Endothelial cell of umbilical vein (primary cell): ENCODE measurements around the gene FSD1. TPM values are rescaled to one million over a fixed set of nuclear protein-coding genes. Genes with fewer than 3 reads are reported as not detected.

Source experiments
- BruUV-seq: library from RNA; stranded (reverse); fragments of 400-500 nt; replicated peaks from 2 replicates; lab custom pipeline; 2021; lab: Mats Ljungman, UMichigan
- CTCF ChIA-PET: fragments of 300-600, 350-600 bp; sonication (Branson Sonifier 250); formaldehyde crosslinking; loops from one replicate; lab custom pipeline; 2021; ENCODE audit warnings: antibody characterized with exemption, inconsistent platforms; lab: Charles Lee
- POLR2A ChIA-PET: fragments of 300-600, 350-600 bp; sonication (Branson Sonifier 250); formaldehyde crosslinking; loops from one replicate; lab custom pipeline; 2021; ENCODE audit warnings: antibody characterized with exemption, inconsistent platforms; lab: Charles Lee
- DNase-seq: peaks from one replicate; pipeline ENCODE4 v3.0.0-alpha.2; 2011; ENCODE audit warnings: low read depth, low spot score
- FAIRE-seq: peaks from 2 replicates; lab custom pipeline; 2011; peaks lifted over from hg19 to GRCh38; lab: Jason Lieb, UNC
- H2AFZ ChIP-seq: 2 replicates; pipeline ENCODE4 v1.6.0; 2012; ENCODE audit warnings: low read depth, low read length, control low read depth, inconsistent platforms
- H3K27ac ChIP-seq: 2 replicates; pipeline ENCODE4 v1.5.1; 2011; ENCODE audit warnings: low read depth, mild to moderate bottlenecking, control low read depth, low read length, moderate library complexity; ENCODE audit not compliant: insufficient read depth
- H3K27me3 ChIP-seq, 2 experiments: 2 replicates each; pipeline versions ENCODE4 v1.6.0 to v1.6.1; 2011; ENCODE audit warnings: low read length in 2 of 2, mixed read lengths in 1 of 2; ENCODE audit not compliant: control insufficient read depth in 2 of 2, insufficient read depth in 2 of 2
- H3K36me3 ChIP-seq, 2 experiments: 2 replicates in 1 of 2; 3 replicates in 1 of 2; pipeline ENCODE4 v1.5.1; 2011; ENCODE audit warnings: low read length in 2 of 2, mild to moderate bottlenecking in 1 of 2, moderate library complexity in 1 of 2; ENCODE audit not compliant: control insufficient read depth in 2 of 2, insufficient read depth in 2 of 2; ENCODE audit errors: extremely low read depth in 1 of 2
- H3K4me1 ChIP-seq: 3 replicates; pipeline ENCODE4 v1.5.1; 2011; ENCODE audit warnings: mild to moderate bottlenecking, low read length; ENCODE audit not compliant: control insufficient read depth, insufficient read depth; ENCODE audit errors: extremely low read depth
- H3K4me2 ChIP-seq: 2 replicates; pipeline ENCODE4 v1.6.1; 2011; ENCODE audit warnings: low read length, control low read depth, mixed read lengths; ENCODE audit not compliant: insufficient read depth
- H3K4me3 ChIP-seq, 3 experiments: fragments of 200-600 bp in 1 of 3; sonication (generic), shearing (Covaris generic) in 1 of 3; replicated peaks in 1 of 3; 2 replicates each; pipeline ENCODE4 v1.5.1; 2011 to 2016; ENCODE audit warnings: control low read depth in 3 of 3, low read length in 3 of 3, mild to moderate bottlenecking in 2 of 3, inconsistent platforms in 1 of 3, low read depth in 1 of 3, moderate library complexity in 1 of 3; ENCODE audit not compliant: insufficient read depth in 1 of 3
- H3K79me2 ChIP-seq: 2 replicates; pipeline ENCODE4 v1.6.0; 2012; ENCODE audit warnings: low read length, inconsistent platforms; ENCODE audit not compliant: control insufficient read depth, insufficient read depth
- H3K9ac ChIP-seq: replicated peaks from 2 replicates; pipeline ENCODE3; 2011; ENCODE audit warnings: low read length, control low read depth; ENCODE audit not compliant: insufficient read depth; ENCODE audit errors: extremely low read depth
- H3K9me1 ChIP-seq: replicated peaks from 3 replicates; pipeline ENCODE4 v1.6.0; 2011; ENCODE audit warnings: mild to moderate bottlenecking, low read length; ENCODE audit not compliant: control insufficient read depth, insufficient read depth; ENCODE audit errors: extremely low read depth
- H3K9me3 ChIP-seq: replicated peaks from 2 replicates; pipeline ENCODE4 v1.5.1; 2012; ENCODE audit warnings: low read length, inconsistent platforms; ENCODE audit not compliant: control insufficient read depth, insufficient read depth
- H4K20me1 ChIP-seq: replicated peaks from 2 replicates; pipeline ENCODE3; 2011; ENCODE audit warnings: mild to moderate bottlenecking, low read length; ENCODE audit not compliant: control insufficient read depth, insufficient read depth; ENCODE audit errors: extremely low read depth
- CTCF ChIP-seq, 2 donors: IDR thresholded peaks; 1 replicate in 1 of 2; 2 replicates in 1 of 2; pipeline ENCODE4 v1.5.1; 2011; ENCODE audit warnings: low read length in 2 of 2, mild to moderate bottlenecking in 2 of 2, moderate library complexity in 2 of 2, control low read depth in 1 of 2, inconsistent platforms in 1 of 2, low read depth in 1 of 2; ENCODE audit not compliant: insufficient read depth in 1 of 2; ENCODE audit errors: extremely low read depth in 1 of 2
- EZH2 ChIP-seq: IDR thresholded peaks from 2 replicates; pipeline ENCODE4 v1.6.1; 2012; ENCODE audit warnings: borderline replicate concordance, low read depth, mild to moderate bottlenecking, moderate library complexity, low read length, inconsistent platforms; ENCODE audit not compliant: severe bottlenecking
- FOS ChIP-seq: IDR thresholded peaks from 2 replicates; pipeline ENCODE4 v1.6.1; 2011; ENCODE audit warnings: mild to moderate bottlenecking, low read length, moderate library complexity, borderline replicate concordance; ENCODE audit not compliant: insufficient read depth
- GATA2 ChIP-seq: IDR thresholded peaks from 2 replicates; pipeline ENCODE4 v1.7.0; 2011; ENCODE audit warnings: low read depth, mild to moderate bottlenecking, moderate library complexity, mixed read lengths, low read length; ENCODE audit not compliant: insufficient read length, insufficient read depth
- JUN ChIP-seq: IDR thresholded peaks from 2 replicates; pipeline ENCODE4 v1.6.1; 2011; ENCODE audit warnings: borderline replicate concordance, low read depth; ENCODE audit not compliant: insufficient read length, insufficient read depth
- MAX ChIP-seq: IDR thresholded peaks from 2 replicates; pipeline ENCODE4 v1.6.1; 2011; ENCODE audit not compliant: insufficient read depth, insufficient read length
- MYC ChIP-seq: IDR thresholded peaks from one replicate; pipeline ENCODE4 v1.6.1; 2011; ENCODE audit warnings: mild to moderate bottlenecking, low read depth, low read length
- POLR2A ChIP-seq: IDR thresholded peaks from 2 replicates; pipeline ENCODE4 v1.6.1; 2012; ENCODE audit warnings: low read depth, mild to moderate bottlenecking, control low read depth, low read length
- POLR2AphosphoS5 ChIP-seq: IDR thresholded peaks from 2 replicates; pipeline ENCODE4 v1.6.1; 2012; ENCODE audit warnings: low read depth, mild to moderate bottlenecking, control low read depth, low read length, moderate library complexity; ENCODE audit not compliant: insufficient read depth
- dilution Hi-C: fragments of 300-500 bp; cut with MboI; formaldehyde crosslinking; loops from one replicate; pipeline ENCODE4 v1.15.0; 2019; ENCODE audit warnings: low sequenced_read_pairs; ENCODE audit not compliant: extremely low pct_ligation_motif_present
- intact Hi-C: fragments of 100-400 bp; cut with micrococcal nuclease; formaldehyde crosslinking; loops from one replicate; pipeline ENCODE4 v1.10.0; 2022
- polyA plus RNA-seq, 4 experiments: library from polyadenylated mRNA; depleted of rRNA in 3 of 4; stranded (reverse) in 3 of 4; unstranded in 1 of 4; fragments of >200 nt; gene quantifications; 2 replicates each; pipeline versions ENCODE4 v1.2.1 to v1.2.3, GENCODE V29; 2011 to 2012; ENCODE audit warnings: missing spikeins in 1 of 4
- total RNA-seq: library from RNA; stranded (reverse); gene quantifications from 2 replicates; pipeline ENCODE4 v1.2.3, GENCODE V29; 2021

Gene FSD1
- total and polyA plus RNA-seq, 2 donors (not counting 3 experiments of a cell fraction or from before 2014, with no cell fraction given), result 25.8 to 55.5 TPM

- FAIRE-seq (no peak), DNase-seq (no peak)
- dilution Hi-C loops, result no loop called here
- CTCF ChIA-PET, result no interaction called here
- intact Hi-C loops, result no loop called here
- Histone ChIP-seq H3K36me3 (no peaks in the 10 kb centered on the region), H4K20me1 (no peaks in the 10 kb centered on the region), H3K9ac (no peak overlapping the region), H3K9me3 (no peaks in the 10 kb centered on the region), H3K4me1 (no peaks in the 10 kb centered on the region), H3K4me3 (no peak overlapping the region), H3K9me1 (no peaks in the 10 kb centered on the region), H3K27ac (no peak overlapping the region), H3K79me2 (no peaks in the 10 kb centered on the region), H2AFZ (no peak overlapping the region), H3K4me2 (no peak overlapping the region), H3K27me3 (no peaks in the 10 kb centered on the region)
- no peak for TF ChIP-seq MAX
- no peak for TF ChIP-seq EZH2
- no peak for TF ChIP-seq JUN
- TF ChIP-seq GATA2, result no peak
- no peak for TF ChIP-seq CTCF (IDR thresholded peaks at IDR 0.05; ENCODE audit: extremely low read depth in 1 of 2, insufficient read depth in 1 of 2, low read depth in 1 of 2, low read length in 2 of 2)
- TF ChIP-seq POLR2A, result no peak
- TF ChIP-seq POLR2AphosphoS5, result no peak
- no peak for TF ChIP-seq FOS
- no peak for TF ChIP-seq MYC
- BruUV-seq, result no TSS peak
- POLR2A ChIA-PET, result no interaction called here
Measured at GRCh38 chr19:4294389-4294788, 10.0 kb upstream of the FSD1 start.
